Peyer's patch (tissue), 4 donors: ENCODE measurements around the gene OXTR. TPM values are rescaled to one million over a fixed set of nuclear protein-coding genes. Genes with fewer than 3 reads are reported as not detected.

Experiments
- DNase-seq, 3 donors: peaks; one replicate each; pipeline ENCODE4 v3.0.0-alpha.2; 2017 to 2019
- H3K27ac ChIP-seq, 4 donors: fragments of 200-600 bp; sonication (generic); one replicate each; pipeline ENCODE4 v1.5.1; 2016 to 2019
- H3K27me3 ChIP-seq, 2 donors: fragments of 200-600 bp; sonication (generic); one replicate each; pipeline ENCODE4 v1.5.1; 2019
- H3K36me3 ChIP-seq, 3 donors: fragments of 200-600 bp; sonication (generic); one replicate each; pipeline ENCODE4 v1.5.1; 2016 to 2019
- H3K4me1 ChIP-seq, 4 donors: fragments of 200-600 bp; sonication (generic); one replicate each; pipeline ENCODE4 v1.5.1; 2016 to 2019
- H3K4me3 ChIP-seq, 4 donors: fragments of 200-600 bp; sonication (generic); 1 replicate in 3 of 4; 2 replicates in 1 of 4; pipeline ENCODE4 v1.5.1; 2016 to 2019; ENCODE audit warnings: mild to moderate bottlenecking in 1 of 4
- H3K9me3 ChIP-seq, 4 donors: fragments of 200-600 bp; sonication (generic); one replicate each; pipeline ENCODE4 v1.5.1; 2016 to 2019; ENCODE audit warnings: mild to moderate bottlenecking in 1 of 4
- CTCF ChIP-seq, 6 experiments: fragments of 450-650 bp in 4 of 6; fragments of 200-600 bp in 2 of 6; sonication (generic) in 1 of 6; IDR thresholded peaks; one replicate each; pipeline ENCODE4 v1.5.1; 2017 to 2019; ENCODE audit warnings: antibody characterized with exemption in 6 of 6, mild to moderate bottlenecking in 3 of 6, moderate library complexity in 1 of 6
- POLR2A ChIP-seq, 2 donors: fragments of 450-650 bp; IDR thresholded peaks; one replicate each; pipeline ENCODE4 v1.5.1; 2017; ENCODE audit warnings: antibody characterized with exemption in 2 of 2, mild to moderate bottlenecking in 2 of 2, moderate library complexity in 2 of 2
- total RNA-seq, 4 donors: library from RNA; depleted of rRNA; stranded (reverse); fragments of >200 nt; gene quantifications; one replicate each; pipeline ENCODE4 v1.1.0, GENCODE V29; 2016

The OXTR gene
- total RNA-seq, 4 donors from 2014 or later, result 0.27 TPM; not detected in 3

DNA sequence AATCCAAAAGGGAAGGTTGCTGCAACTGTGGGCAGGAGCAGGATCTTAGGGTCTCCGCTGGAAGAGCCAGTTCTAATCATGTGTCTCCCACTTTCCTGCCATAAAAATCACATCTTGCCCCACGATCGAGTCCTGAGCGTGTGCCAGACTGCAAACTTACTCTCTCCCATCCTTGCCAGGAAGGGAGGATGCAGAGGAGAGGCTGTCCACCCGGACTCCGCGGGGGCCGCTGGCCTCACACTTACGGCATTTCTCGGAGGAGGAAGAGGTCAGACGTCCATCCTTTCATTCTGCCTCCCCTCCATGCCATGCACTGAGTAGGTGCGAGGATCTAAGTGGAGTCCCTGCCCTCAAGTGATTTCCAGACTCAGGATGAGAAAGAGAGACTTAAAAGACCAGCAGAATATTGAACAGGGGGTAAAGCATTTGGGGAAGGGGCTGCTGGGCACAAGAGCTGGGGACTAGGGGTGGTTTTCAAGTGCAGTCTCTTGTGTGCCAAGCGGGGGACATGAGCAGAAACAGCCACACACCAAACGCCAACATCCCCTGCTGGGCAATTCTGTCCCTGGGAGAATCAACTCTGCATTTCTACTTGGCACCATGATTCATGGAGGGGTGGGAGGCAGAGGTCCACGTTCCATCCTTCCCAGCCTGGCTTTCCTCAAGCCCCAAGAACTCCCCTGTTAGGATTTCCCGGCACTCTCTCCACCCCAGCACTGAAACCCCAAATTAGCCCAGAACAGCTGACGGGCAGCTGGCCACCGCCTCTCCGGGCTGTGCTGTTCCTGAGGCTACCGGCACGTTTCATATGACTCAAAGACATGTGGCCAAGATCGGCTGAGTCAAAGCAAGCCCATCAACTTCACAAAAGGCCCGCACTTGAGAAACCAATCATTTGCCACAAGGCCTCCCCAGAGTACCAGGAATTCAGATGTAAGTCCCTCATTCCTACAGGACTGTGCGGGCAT, 11.6 kb downstream of the OXTR start:
- Histone ChIP-seq H3K27me3 (no peaks in the 10 kb centered on the region), H3K27ac (no peak overlapping the region), H3K4me3 (no peak overlapping the region), H3K4me1 (no peaks in the 10 kb centered on the region), H3K36me3 (no peaks in the 10 kb centered on the region), H3K9me3 (no peaks in the 10 kb centered on the region)
- TF ChIP-seq CTCF (IDR thresholded peaks at IDR 0.05) (no peak), POLR2A (IDR thresholded peaks at IDR 0.05) (no peak)
- DNase-seq, result no peak

GRCh38 chr3:8756671-8757070, 12.7 kb downstream of the OXTR start:
- no peak overlapping the region for H3K27ac ChIP-seq
- H3K4me3 ChIP-seq, result no peak overlapping the region
- H3K36me3 ChIP-seq, result no peaks in the 10 kb centered on the region
- H3K4me1 ChIP-seq, result no peaks in the 10 kb centered on the region
- DNase-seq, result no peak
- no peaks in the 10 kb centered on the region for H3K27me3 ChIP-seq
- TF ChIP-seq CTCF (IDR thresholded peaks at IDR 0.05) (no peak), POLR2A (IDR thresholded peaks at IDR 0.05) (no peak)
- H3K9me3 ChIP-seq, result no peaks in the 10 kb centered on the region

GRCh38 chr3:8755564-8756237, 13.7 kb downstream of the OXTR start:
- Histone ChIP-seq H3K4me1 (no peaks in the 10 kb centered on the region), H3K36me3 (no peaks in the 10 kb centered on the region), H3K9me3 (no peaks in the 10 kb centered on the region), H3K27ac (no peak overlapping the region), H3K27me3 (no peaks in the 10 kb centered on the region), H3K4me3 (no peak overlapping the region)
- DNase-seq, result no peak
- TF ChIP-seq CTCF (IDR thresholded peaks at IDR 0.05), result no peak
- no peak for TF ChIP-seq POLR2A (IDR thresholded peaks at IDR 0.05)

DNA sequence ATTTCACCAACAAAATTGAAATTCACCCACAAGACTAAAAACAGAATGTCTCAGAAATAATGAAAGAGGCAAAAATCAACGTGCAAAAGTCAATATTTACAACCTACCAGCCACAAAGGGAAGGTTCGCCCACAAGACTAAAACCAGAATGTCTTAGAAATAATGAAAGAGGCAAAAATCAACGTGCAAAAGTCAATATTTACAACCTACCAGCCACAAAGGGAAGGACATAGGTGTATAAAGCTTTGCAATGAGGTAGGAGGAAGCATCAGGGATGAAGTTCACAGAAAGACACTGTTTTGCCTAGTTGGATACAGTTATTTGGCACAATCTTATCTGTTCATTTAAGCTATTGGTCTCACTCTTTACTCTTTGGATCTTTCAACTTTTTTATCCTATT, 14.3 kb downstream of the OXTR start:
- Histone ChIP-seq H3K4me1 (no peaks in the 10 kb centered on the region), H3K9me3 (no peaks in the 10 kb centered on the region), H3K36me3 (no peaks in the 10 kb centered on the region), H3K4me3 (no peak overlapping the region), H3K27me3 (no peaks in the 10 kb centered on the region), H3K27ac (no peak overlapping the region)
- TF ChIP-seq CTCF (IDR thresholded peaks at IDR 0.05) (no peak), POLR2A (IDR thresholded peaks at IDR 0.05) (no peak)
- no peak for DNase-seq

- no peaks in the 10 kb centered on the region for H3K9me3 ChIP-seq
- TF ChIP-seq POLR2A (IDR thresholded peaks at IDR 0.05) (no peak), CTCF (IDR thresholded peaks at IDR 0.05) (no peak)
- H3K27ac ChIP-seq, result no peak overlapping the region
- H3K4me1 ChIP-seq, result no peaks in the 10 kb centered on the region
- H3K4me3 ChIP-seq, result no peak overlapping the region
- H3K36me3 ChIP-seq, result no peaks in the 10 kb centered on the region
- no peaks in the 10 kb centered on the region for H3K27me3 ChIP-seq
- no peak for DNase-seq
Observed at GRCh38 chr3:8752832-8753231, 16.6 kb downstream of the OXTR start.
